CD4-positive, alpha-beta T cell treated with Interleukin-6 for 4 hours (primary cell): Measurements from ENCODE around the gene WWC1.
A peak's percentile ranks its signal among the peaks of the same experiment; 100 is the strongest.

Source experiments
- DNase-seq: peaks from one replicate; pipeline ENCODE4 v3.0.0-alpha.2; 2020; ENCODE audit warnings: mixed read lengths

The WWC1 gene

GRCh38 chr5:168365581-168366081 is 74.2 kb downstream of the WWC1 start:
- no peak for DNase-seq

DNA sequence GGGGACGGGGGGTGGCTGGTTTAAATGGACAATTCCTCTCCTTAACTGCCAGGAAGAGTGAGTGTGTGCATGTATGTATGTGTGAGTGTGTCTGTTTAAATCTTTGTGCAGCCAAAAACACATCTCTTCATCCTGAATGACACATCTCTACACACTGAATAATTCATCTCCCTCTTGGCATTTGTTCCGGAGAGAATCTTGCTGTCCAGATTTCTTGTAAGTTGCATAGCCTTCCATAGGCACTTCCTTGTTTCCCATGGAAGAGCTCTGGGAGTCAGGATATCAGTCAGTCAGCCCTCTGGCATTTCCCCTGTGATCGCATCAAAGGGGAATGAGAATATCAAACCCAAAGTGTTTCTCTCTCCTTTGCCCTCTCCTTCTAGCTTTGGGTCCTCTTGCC is 74.7 kb downstream of the WWC1 start:
- no peak for DNase-seq

DNA sequence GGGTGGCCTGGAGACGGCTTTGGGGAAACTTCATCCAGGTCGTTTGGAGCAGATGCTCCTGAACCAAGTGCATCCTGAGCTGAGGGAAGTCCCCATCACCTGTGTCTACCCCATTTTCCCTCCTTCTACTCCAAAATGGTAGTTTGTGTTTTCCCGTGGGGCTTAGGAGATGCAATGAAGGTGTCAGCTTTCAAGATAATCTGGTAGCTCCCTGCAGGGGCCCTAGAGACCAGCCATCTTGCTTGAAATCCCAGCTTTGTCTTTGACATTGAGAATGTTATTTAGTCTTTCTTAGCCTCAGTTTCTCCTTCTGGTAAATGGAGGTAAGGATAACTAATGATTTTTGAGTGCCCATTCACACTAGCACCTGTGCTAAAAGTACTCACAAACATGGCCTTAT is 77.4 kb downstream of the WWC1 start:
- no peak for DNase-seq

DNA sequence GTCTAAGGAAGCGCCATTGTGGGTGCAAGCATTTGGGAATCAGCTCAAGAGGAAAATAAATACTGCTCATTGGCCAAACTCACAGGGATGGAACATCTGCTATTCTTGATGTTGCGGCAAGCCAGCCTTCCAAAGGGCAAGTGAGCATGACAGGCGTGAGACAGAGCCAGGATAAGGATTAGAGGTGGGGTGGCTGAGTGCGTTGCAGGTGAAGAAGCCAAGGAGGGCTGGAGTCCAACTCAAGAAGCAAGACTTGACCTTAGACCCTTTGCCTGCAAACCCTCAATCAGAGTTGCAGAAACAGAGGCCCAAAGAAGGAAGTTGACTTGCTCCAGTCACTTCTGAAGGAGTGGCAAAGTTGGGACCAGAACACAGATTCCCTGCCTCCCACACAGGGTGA is 79.4 kb downstream of the WWC1 start:
- DNase-seq: no peak

- no peak for DNase-seq
These were observed 81.0 kb downstream of the WWC1 start for GRCh38 chr5:168372356-168372946.

GRCh38 chr5:168374532-168374931 is 83.1 kb downstream of the WWC1 start:
- no peak for DNase-seq

DNA sequence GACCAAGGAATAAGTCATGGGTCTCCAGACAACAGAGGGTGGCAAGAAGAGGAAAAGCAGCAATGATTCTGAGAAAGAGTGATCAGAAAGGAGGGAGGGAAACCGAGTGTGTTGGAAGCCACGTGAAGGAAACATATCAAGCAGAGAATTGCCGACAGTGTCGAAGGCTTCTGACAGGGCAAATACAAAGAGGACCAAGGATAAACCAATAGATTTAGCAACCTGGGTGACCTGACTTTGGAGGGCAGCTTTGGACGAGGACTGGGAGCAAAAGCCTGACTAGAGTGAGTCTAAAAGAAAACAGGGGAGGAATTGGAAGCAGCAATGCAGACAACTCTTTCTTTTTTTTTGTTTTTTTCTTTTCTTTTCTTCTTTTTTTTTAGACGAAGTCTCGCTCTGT is 83.8 kb downstream of the WWC1 start:
- no peak for DNase-seq

DNA sequence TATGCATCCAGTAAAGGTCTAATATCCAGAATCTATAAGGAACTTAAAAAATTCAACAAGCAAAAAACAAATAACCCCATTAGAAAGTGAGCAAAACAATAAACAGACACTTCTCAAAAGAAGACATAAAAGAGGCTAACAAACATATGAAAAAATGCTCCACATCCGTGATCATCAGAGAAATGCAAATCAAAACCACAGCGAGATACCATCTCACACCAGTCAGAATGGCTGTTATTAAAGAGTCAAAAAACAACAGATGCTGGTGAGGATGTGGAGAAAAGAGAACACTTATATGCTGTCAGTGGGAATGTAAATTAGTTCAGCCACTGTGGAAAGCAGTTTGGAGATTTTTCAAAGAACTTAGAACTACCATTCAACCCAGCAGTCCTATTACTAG is 86.1 kb downstream of the WWC1 start:
- no peak for DNase-seq

DNA sequence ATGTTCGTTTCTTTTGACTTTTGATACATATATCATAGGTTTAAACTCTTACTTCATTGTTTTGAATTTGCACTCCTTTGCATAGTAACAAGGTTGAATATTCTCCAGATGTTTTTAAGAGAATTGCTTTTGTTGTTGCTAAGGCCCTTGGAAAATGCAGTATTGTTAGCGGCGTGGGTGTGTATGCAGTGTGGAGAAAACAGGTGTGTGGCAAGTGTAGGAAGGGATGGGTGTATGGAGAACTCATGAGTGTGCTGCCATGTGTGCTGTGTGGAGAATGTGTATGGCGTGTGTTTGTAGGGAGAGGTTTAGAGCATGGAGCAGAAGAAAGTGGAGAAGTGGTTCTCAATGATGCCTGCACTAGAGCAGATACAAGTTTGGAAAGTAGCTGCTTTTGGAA is 87.3 kb downstream of the WWC1 start:
- no peak for DNase-seq

DNA sequence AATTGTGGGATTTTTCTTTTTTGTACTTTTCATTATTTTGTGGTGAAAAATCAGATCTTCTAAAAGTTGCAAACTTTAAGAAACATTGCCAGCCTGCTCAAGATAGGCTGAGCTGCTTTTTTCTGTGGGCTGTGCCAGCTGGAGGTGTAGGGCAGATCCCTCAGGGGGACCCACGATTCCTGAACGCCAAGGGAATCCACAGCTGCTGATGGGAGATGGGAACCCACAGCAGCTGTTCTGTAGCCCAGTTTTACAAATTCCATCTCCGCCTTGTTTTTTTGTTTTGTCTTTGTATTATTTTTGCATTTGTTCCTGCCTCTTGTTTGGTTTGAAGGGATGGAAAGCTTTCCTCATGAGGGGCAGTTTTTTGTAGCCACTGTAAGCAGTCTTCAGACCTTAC is 91.0 kb downstream of the WWC1 start:
- DNase-seq: no peak

- DNase-seq: no peak
These were observed 99.0 kb downstream of the WWC1 start for GRCh38 chr5:168390491-168390890.

DNA sequence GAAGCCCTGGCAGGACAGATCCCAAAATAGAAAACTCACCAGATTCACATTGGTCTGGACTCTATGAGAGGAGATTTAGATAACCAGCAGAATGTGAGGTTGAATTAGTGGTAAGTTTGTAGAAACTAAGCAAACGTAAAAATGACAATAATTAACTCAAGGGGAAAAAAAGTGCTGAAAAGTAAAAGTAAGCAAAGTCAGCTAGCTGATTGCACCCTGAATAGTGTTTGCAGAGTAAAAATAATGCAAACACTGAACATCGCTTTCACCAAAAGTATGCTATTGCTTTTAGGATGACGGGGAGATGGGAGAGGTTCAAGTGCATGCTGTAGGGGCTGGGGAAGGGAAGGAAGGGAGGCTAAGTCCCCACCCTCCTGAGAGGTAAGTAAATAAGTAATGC is 102.3 kb downstream of the WWC1 start:
- no peak for DNase-seq

GRCh38 chr5:168400429-168401220 is 109.2 kb downstream of the WWC1 start:
- no peak for DNase-seq

DNA sequence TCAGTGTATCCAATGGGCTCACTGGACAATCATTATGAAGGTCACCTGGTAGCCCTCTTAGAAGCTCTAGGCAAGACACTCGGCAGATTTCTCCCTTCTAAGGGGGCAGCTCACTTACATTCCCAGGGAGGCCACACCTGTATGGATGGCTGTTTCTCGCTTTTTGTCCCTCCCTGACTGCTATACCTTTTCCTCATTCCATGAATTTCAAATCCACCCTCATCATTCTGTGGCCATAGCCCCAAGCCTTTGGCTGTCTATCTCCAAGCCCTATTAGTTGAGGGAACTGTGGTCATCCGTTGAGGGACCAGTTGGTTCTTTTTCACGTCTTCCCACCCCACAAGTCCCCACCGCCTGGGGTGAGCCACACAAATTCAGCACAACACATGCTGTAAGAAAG is 109.8 kb downstream of the WWC1 start:
- no peak for DNase-seq

DNA sequence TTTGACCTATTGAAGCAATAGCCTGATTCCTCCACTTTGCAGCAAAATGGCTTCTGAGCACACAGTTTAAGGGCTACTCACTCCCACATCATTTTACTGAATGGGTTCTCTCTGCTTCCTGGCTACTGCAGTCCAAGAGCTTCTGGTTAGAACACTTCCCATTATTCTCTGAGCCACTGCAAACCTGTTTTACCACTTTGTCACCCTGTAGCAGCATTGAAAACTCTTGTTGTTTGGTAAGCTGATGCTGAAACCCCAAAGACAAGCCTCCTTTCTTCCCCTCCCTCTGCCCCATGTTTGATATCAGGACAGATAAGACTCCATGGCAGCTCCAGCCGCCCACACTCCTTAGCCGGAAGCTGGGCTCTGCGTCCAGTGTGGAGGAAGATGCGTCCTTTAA is 110.4 kb downstream of the WWC1 start:
- no peak for DNase-seq

DNA sequence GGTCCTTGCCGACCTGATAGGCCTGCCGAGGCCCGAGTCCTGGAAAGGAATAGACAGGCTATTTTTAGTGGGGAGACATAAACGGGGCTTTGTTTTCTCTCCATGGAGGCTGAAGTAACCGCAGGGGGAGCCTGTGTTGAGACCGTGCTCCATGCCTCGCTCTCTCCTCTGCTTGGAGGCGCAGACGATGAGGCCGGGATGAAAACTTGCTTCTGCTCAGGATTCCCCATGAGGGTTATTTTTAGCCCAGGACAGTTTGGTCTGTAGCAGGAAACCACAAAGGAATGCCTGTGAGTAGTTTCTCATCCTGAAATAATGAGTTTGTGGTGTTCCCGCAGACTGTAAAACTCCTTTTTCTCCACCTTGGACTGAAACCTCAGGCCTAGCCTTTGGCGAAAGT is 112.9 kb downstream of the WWC1 start:
- no peak for DNase-seq

GRCh38 chr5:168407211-168407610 is 115.8 kb downstream of the WWC1 start:
- DNase-seq: no peak

DNA sequence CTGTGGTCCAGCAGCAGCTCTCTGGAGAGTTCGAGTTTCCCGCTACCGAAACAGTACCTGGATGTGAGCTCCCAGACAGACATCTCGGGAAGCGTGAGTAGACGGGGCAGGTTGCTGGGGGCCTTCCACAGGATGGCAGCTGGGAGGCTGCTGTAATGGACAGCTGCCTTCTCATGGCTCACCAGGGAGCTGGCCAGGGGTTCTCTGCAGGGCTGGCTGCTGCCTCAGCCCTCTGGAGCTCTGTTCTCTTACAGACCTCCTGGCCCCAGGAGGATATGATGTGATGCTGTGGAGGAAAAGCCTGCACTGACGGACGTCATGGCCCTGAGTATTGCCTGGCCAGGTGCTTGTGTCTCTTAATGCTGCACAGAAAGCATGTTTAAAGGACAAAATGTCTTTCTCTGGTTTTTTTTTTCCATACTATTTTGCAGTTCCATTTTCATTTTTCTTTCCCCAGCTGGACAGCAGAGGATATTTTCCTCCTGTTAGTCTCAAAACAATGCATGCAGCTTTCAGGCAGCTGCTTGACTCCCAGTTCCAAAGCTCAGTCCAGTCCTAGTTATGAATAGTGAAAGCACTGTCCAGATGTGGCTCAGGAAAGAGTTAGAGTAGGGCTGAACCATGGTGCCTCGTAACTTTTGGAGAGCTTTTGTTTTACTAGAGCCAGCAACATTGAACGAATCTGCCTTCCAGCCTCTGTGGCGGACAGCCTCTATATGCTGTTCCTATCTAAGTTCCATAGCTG is 117.3 kb downstream of the WWC1 start:
- DNase-seq: no peak

DNA sequence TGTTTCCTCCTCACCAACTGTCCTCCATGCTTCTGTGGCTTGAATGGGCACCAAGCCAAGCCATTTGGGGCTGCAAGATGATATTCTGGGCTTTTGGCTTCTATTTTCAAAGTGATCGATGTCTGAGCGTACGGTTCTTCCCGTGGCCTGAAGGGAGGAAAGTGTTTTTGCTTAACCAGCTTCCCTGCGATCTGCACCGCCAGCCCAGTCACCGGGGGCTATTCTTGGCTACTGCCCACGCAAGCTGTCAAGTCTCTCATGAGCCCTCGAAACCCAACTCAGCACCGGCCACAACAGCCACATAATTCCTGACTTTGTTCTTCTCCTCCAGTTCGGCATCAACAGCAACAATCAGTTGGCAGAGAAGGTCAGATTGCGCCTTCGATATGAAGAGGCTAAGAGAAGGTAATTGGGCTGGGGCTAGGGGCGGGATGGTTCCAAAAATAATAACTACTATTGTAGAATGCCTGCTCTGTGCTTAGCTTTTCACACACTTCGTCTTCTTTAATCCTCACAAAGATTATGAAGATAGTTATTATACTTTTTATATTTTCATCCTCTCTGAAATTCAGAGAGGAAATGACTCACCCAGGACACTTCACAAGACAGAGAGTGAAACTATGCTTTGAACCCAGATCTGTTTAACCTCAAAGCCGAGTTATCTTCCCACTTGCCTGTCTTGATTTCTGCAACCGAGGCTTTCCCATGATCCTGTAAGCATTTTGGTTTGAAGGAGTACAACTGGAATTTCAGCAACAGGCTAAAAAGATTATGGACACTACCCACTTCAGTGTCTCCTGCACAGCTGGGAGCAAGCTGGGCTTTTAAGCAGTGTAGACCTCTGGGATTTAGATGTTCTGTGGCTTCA is 118.4 kb downstream of the WWC1 start:
- peak; percentile 16 for DNase-seq

- no peak for DNase-seq
These were observed 120.4 kb downstream of the WWC1 start for GRCh38 chr5:168411871-168412270.

DNA sequence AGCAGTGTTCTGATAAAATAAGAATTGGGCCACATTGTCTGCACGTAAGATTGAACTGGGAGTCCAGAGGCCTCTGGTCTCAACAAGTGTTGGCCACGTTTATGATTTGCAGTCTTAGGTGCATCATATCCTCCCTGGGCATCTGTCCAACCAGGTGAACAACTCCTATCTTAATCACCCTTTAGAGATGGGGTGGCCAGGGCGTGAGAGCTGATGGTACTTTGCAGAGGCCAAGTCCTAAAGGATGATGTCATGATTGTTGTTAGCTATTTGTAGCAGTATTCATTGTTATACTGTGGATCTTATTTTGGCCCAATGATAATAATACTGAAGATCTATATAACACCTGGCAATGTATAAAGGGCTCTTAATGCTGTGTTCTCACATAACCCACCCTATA is 121.6 kb downstream of the WWC1 start:
- no peak for DNase-seq

DNA sequence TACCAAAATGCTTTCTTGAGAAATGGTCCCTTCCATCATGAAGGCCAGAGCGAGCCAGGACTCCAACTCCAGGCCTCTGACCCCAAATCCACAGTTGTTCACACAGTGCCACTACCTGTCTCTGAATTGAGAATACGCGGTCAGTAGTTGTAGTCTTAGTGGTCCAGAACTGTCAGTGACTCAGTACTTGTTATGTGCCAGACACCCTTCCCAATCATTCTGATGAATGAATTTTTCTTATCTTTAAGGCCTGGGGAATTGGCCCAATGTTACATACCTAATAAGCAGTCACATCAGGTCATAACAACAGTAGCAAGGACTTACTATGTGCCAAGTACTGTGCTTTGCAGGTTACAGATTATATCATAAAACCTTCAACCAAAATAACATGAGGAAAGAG is 122.2 kb downstream of the WWC1 start:
- DNase-seq: no peak

- DNase-seq: no peak
These were observed 124.0 kb downstream of the WWC1 start for GRCh38 chr5:168415401-168415800.
